LNCAP (cell line): ENCODE measurements around the gene SLTM.

ENCODE experiments used
- CTCF ChIP-seq: fragments of 450-650 bp; IDR thresholded peaks from 2 replicates; pipeline ENCODE4 v1.5.1; 2017; ENCODE audit warnings: mild to moderate bottlenecking

The SLTM gene

GRCh38 chr15:58877999-58878825 lies 55.3 kb downstream of the SLTM start:
- no peak for TF ChIP-seq CTCF

- no peak for TF ChIP-seq CTCF
These were observed 57.0 kb downstream of the SLTM start for GRCh38 chr15:58876306-58877106.

GRCh38 chr15:58875343-58875742 lies 58.1 kb downstream of the SLTM start:
- TF ChIP-seq CTCF, result no peak

- TF ChIP-seq CTCF, result no peak
These were observed 60.2 kb downstream of the SLTM start for GRCh38 chr15:58873267-58873666.

- TF ChIP-seq CTCF, result no peak
These were observed 63.0 kb downstream of the SLTM start for GRCh38 chr15:58870451-58870850.

- no peak for TF ChIP-seq CTCF
These were observed 65.6 kb downstream of the SLTM start for GRCh38 chr15:58867926-58868325.

- no peak for TF ChIP-seq CTCF
These were observed 68.0 kb downstream of the SLTM start for GRCh38 chr15:58865425-58865880.
